ENCODE results near the gene HDAC4.

GRCh38 chr2:239157771-239158170, 243.0 kb downstream of the HDAC4 start:
- TF ChIP-seq POLR2A (IDR thresholded peaks at IDR 0.05) (no peak), EP300 (IDR thresholded peaks at IDR 0.05) (no peak), CTCF (IDR thresholded peaks at IDR 0.05) (no peak)
